PC-3 (cell line): ENCODE data around the gene SLC51B. TPM values are rescaled to one million over a fixed set of nuclear protein-coding genes. Genes with fewer than 3 reads are reported as not detected.

Experiments used
- ATAC-seq: fragments of 200-7000 bp; cut with Tn5 transposase; 2 replicates; pipeline ENCODE4 v1.9.1; 2020; ENCODE audit warnings: mild to moderate bottlenecking, moderate library complexity
- BruUV-seq: library from RNA; stranded (reverse); fragments of 400-500 nt; replicated peaks from 2 replicates; lab custom pipeline; 2021; lab: Mats Ljungman, UMichigan
- CTCF ChIA-PET: fragments of 300-600 bp; sonication (Branson Sonifier 250); formaldehyde crosslinking; loops from one replicate; lab custom pipeline; 2022; ENCODE audit warnings: antibody characterized with exemption; lab: Charles Lee
- POLR2A ChIA-PET: fragments of 300-600 bp; sonication (Branson Sonifier 250); formaldehyde crosslinking; loops from one replicate; lab custom pipeline; 2022; ENCODE audit warnings: antibody characterized with exemption; ENCODE audit not compliant: unreplicated experiment; lab: Charles Lee
- DNase-seq: peaks from one replicate; pipeline ENCODE4 v3.0.0-alpha.2; 2015
- H2AFZ ChIP-seq: fragments of 300-600 bp; sonication (generic); 2 replicates; pipeline ENCODE4 v1.6.0; 2016; ENCODE audit warnings: antibody characterized with exemption, low read length
- H3F3A ChIP-seq: fragments of 300-600 bp; sonication (generic); one replicate; pipeline ENCODE4 v1.6.0; 2017; ENCODE audit warnings: antibody characterized with exemption, low read length, control low read depth, mild to moderate bottlenecking; ENCODE audit not compliant: unreplicated experiment
- H3K27ac ChIP-seq: fragments of 300-600 bp; sonication (generic); 2 replicates; pipeline ENCODE4 v1.5.1; 2016; ENCODE audit warnings: mild to moderate bottlenecking, low read length
- H3K27me3 ChIP-seq: fragments of 300-600 bp; sonication (generic); 2 replicates; pipeline ENCODE4 v1.6.1; 2016; ENCODE audit warnings: low read length, mixed read lengths
- H3K36me3 ChIP-seq: fragments of 300-600 bp; sonication (generic); 2 replicates; pipeline ENCODE4 v1.6.1; 2016; ENCODE audit warnings: low read depth, mixed run types, low read length, mixed read lengths
- H3K4me1 ChIP-seq: fragments of 300-600 bp; sonication (generic); 2 replicates; pipeline ENCODE4 v1.5.1; 2016; ENCODE audit warnings: low read length; ENCODE audit not compliant: insufficient read depth
- H3K4me2 ChIP-seq: fragments of 300-600 bp; sonication (generic); 2 replicates; pipeline ENCODE4 v1.6.0; 2016; ENCODE audit warnings: low read length
- H3K4me3 ChIP-seq: fragments of 300-600 bp; sonication (generic); 2 replicates; pipeline ENCODE4 v1.5.1; 2016; ENCODE audit warnings: mild to moderate bottlenecking, low read length, mixed read lengths
- H3K79me2 ChIP-seq: fragments of 300-600 bp; sonication (generic); 2 replicates; pipeline ENCODE4 v1.6.1; 2017; ENCODE audit warnings: low read length, mixed read lengths
- H3K9ac ChIP-seq: fragments of 300-600 bp; sonication (generic); 2 replicates; pipeline ENCODE4 v1.6.0; 2016; ENCODE audit warnings: mild to moderate bottlenecking, low read length
- H3K9me2 ChIP-seq: fragments of 300-600 bp; sonication (generic); replicated peaks from 2 replicates; pipeline ENCODE4 v1.6.1; 2016; ENCODE audit warnings: mixed run types, low read length, mixed read lengths
- H3K9me3 ChIP-seq: fragments of 300-600 bp; sonication (generic); 2 replicates; pipeline ENCODE4 v1.6.1; 2016; ENCODE audit warnings: low read length, mixed read lengths
- H4K20me1 ChIP-seq: fragments of 300-600 bp; sonication (generic); 2 replicates; pipeline ENCODE4 v1.6.1; 2016; ENCODE audit warnings: low read length, mixed read lengths
- EZH2 ChIP-seq: fragments of 300-600 bp; sonication (generic); IDR thresholded peaks from one replicate; pipeline ENCODE4 v1.6.1; 2017; ENCODE audit warnings: antibody characterized with exemption, mild to moderate bottlenecking, low read length; ENCODE audit not compliant: unreplicated experiment
- EZH2phosphoT487 ChIP-seq: fragments of 300-600 bp; sonication (generic); IDR thresholded peaks from 2 replicates; pipeline ENCODE4 v1.6.1; 2018; ENCODE audit warnings: mild to moderate bottlenecking, antibody characterized with exemption, low read length, borderline replicate concordance
- intact Hi-C: fragments of 100-400 bp; cut with micrococcal nuclease; formaldehyde crosslinking; loops from 2 replicates; pipeline ENCODE4 v1.9.0; 2023
- total RNA-seq: library from RNA; depleted of rRNA; stranded (reverse); fragments of >200 nt; gene quantifications from 2 replicates; pipeline ENCODE4 v1.2.3, GENCODE V29; 2014
- TF ChIP-seq, protein P1 (sequence below): fragments of 300-600 bp; sonication (generic); conservative IDR thresholded peaks from 2 replicates; pipeline ENCODE4 v1.5.1; 2017; ENCODE audit warnings: antibody characterized with exemption, low read depth, mild to moderate bottlenecking, low read length

Gene SLC51B
- total RNA-seq, 1 experiment from 2014 or later: not detected

DNA sequence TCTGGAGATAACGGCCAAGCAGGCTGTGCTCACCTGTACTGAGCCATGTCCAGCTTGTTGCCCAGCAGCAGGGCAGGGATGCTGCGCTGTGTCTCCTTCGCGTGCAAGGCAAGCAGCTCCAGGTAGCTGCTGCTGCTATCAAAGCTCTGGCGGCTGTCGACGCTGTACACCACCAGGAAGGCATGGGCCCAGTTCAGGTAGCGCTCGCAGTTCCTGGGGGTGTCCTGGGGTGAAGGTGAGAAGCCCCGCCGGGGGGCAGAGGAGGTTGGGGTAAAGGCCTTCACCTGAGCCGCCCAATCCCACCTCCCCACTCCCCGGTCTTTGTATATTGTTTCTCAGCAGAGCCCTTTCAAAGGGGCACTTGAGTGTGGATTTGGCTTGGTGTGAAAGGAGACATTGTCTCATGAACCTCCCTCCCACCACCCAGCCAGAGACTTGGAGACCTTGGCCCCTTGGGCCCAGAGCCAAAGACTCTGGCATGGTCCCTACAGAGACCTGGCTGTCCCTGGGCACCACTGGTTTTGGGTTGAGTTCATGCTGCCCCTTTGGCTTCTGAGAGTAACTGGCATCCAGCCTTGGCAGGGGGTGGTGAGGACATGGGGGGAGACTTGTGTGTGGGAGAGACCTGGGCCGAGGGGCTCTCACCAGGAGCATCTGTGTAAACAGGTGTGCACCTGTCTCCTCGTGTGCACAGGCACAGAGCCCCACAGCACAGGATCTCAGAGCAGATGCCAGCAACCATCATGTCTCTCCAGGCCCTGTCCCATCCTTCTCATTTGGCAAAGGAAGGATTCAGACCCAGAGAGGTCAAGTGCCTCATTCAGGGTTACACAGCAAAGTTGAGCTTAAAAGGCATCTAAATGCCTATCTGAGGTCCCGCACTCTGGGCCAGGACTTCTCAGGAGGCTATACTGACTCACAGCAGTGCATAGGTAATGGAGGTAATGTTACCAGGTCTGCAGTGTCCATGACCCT lies 13.5 kb downstream of the SLC51B start:
- no peak for DNase-seq

DNA sequence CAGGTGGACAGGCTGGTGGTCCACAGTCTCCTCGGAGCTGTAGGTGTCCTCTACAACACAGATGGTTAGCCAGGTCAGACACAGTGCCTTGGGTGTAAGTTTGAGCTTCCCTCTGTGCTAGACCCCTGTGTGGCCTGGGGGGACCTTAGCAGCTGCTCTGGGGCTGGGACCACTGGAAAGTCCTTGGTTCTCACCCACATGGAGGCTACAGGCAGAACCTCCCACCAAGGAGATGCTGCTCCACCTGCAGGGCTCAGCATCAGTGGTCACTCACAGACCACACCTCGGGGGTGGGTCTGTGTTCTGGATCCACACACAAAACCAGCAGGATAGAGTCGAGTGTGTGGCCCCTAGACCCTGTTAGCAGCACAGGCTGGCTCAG lies 14.2 kb downstream of the SLC51B start:
- intact Hi-C loops: loop anchor here (10.0 kb wide), 1 partner anchor 215 kb away; no protein-coding TSS in a partner anchor
- Histone ChIP-seq H3F3A (no peaks in the 10 kb centered on the region), H3K4me3 (no peak overlapping the region), H3K4me1 (peaks cover 17% of the 10 kb centered on the region), H3K79me2 (no peaks in the 10 kb centered on the region), H3K9ac (no peak overlapping the region), H3K4me2 (no peak overlapping the region), H3K27ac (no peak overlapping the region), H3K9me3 (no peaks in the 10 kb centered on the region), H4K20me1 (no peaks in the 10 kb centered on the region), H2AFZ (no peak overlapping the region), H3K27me3 (no peaks in the 10 kb centered on the region), H3K36me3 (no peaks in the 10 kb centered on the region), H3K9me2 (no peaks in the 10 kb centered on the region)
- DNase-seq: no peak
- CTCF ChIA-PET: no interaction called here
- no TSS peak for BruUV-seq
- POLR2A ChIA-PET: no interaction called here
- ATAC-seq: no peak
- TF ChIP-seq EZH2 (no peak), EZH2phosphoT487 (no peak)
- TF ChIP-seq, protein P1, sequence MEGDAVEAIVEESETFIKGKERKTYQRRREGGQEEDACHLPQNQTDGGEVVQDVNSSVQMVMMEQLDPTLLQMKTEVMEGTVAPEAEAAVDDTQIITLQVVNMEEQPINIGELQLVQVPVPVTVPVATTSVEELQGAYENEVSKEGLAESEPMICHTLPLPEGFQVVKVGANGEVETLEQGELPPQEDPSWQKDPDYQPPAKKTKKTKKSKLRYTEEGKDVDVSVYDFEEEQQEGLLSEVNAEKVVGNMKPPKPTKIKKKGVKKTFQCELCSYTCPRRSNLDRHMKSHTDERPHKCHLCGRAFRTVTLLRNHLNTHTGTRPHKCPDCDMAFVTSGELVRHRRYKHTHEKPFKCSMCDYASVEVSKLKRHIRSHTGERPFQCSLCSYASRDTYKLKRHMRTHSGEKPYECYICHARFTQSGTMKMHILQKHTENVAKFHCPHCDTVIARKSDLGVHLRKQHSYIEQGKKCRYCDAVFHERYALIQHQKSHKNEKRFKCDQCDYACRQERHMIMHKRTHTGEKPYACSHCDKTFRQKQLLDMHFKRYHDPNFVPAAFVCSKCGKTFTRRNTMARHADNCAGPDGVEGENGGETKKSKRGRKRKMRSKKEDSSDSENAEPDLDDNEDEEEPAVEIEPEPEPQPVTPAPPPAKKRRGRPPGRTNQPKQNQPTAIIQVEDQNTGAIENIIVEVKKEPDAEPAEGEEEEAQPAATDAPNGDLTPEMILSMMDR: no peak

More for the DNA sequence above, 13.5 kb downstream of the SLC51B start:
- Histone ChIP-seq H3K79me2 (no peaks in the 10 kb centered on the region), H2AFZ (no peak overlapping the region), H4K20me1 (no peaks in the 10 kb centered on the region), H3K9me3 (no peaks in the 10 kb centered on the region), H3K4me3 (no peak overlapping the region), H3F3A (no peaks in the 10 kb centered on the region), H3K9ac (no peak overlapping the region), H3K4me2 (no peak overlapping the region), H3K4me1 (peaks cover 17% of the 10 kb centered on the region), H3K36me3 (no peaks in the 10 kb centered on the region), H3K27ac (no peak overlapping the region), H3K27me3 (no peaks in the 10 kb centered on the region), H3K9me2 (no peaks in the 10 kb centered on the region)
- BruUV-seq: no TSS peak
- ChIA-PET POLR2A (no interaction called here), CTCF (no interaction called here)
- intact Hi-C loops: loop anchor here (10.0 kb wide), 1 partner anchor 216 kb away; no protein-coding TSS in a partner anchor
- TF ChIP-seq EZH2 (no peak), EZH2phosphoT487 (no peak)
- TF ChIP-seq, protein P1: no peak
- ATAC-seq: no peak
